ENCODE results near the gene ULK1.

- TF ChIP-seq USF1 (IDR thresholded peaks at IDR 0.05) (no peak), YY1 (IDR thresholded peaks at IDR 0.05; ENCODE audit: low read depth) (no peak), REST (IDR thresholded peaks at IDR 0.05; ENCODE audit: low read depth) (no peak), TEAD4 (IDR thresholded peaks at IDR 0.05) (no peak), RAD21 (IDR thresholded peaks at IDR 0.05; ENCODE audit: low read depth) (no peak), TAF1 (IDR thresholded peaks at IDR 0.05; ENCODE audit: low read depth) (no peak), EP300 (IDR thresholded peaks at IDR 0.05; ENCODE audit: borderline replicate concordance) (no peak), EGR1 (IDR thresholded peaks at IDR 0.05) (no peak), ZBTB7A (IDR thresholded peaks at IDR 0.05; ENCODE audit: low read depth) (no peak), CREB1 (IDR thresholded peaks at IDR 0.05; ENCODE audit: low read depth) (no peak), CEBPB (IDR thresholded peaks at IDR 0.05) (no peak)
- TF ChIP-seq, protein P1, sequence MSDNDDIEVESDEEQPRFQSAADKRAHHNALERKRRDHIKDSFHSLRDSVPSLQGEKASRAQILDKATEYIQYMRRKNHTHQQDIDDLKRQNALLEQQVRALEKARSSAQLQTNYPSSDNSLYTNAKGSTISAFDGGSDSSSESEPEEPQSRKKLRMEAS (IDR thresholded peaks at IDR 0.05) = no peak
Measured at GRCh38 chr12:131909752-131910219, 15.4 kb downstream of the ULK1 start.
